HEK293 (cell line): ENCODE measurements around the gene HTR7.

Experiments
- CTCF ChIA-PET: fragments of 350-600 bp; formaldehyde crosslinking; extraction: SDS; loops from one replicate; lab custom pipeline; 2021; ENCODE audit warnings: antibody characterized with exemption; lab: Yijun Ruan, JAX
- POLR2A ChIA-PET: fragments of 300-600 bp; formaldehyde crosslinking; extraction: SDS; loops from one replicate; lab custom pipeline; 2020; ENCODE audit warnings: antibody characterized with exemption, inconsistent platforms; lab: Yijun Ruan, JAX
- H3K27ac ChIP-seq: fragments of 200-500 bp; sonication (Bioruptor generic); 2 replicates; pipeline ENCODE4 v1.5.1; 2014; ENCODE audit warnings: low read depth, low read length, control low read depth, inconsistent platforms; ENCODE audit errors: extremely low read depth
- H3K36me3 ChIP-seq, 2 experiments: fragments of 200-500 bp in 1 of 2; sonication (Bioruptor generic) in 1 of 2; 1 replicate in 1 of 2; 2 replicates in 1 of 2; pipeline ENCODE4 v1.5.1; 2014 to 2017; ENCODE audit warnings: inconsistent platforms in 2 of 2, low read length in 2 of 2; ENCODE audit not compliant: control insufficient read depth in 2 of 2, insufficient read depth in 1 of 2
- H3K4me1 ChIP-seq: fragments of 200-500 bp; sonication (Bioruptor generic); 2 replicates; pipeline ENCODE4 v1.5.1; 2014; ENCODE audit warnings: mild to moderate bottlenecking, low read length, inconsistent platforms; ENCODE audit not compliant: control insufficient read depth, insufficient read depth
- H3K4me3 ChIP-seq: 2 replicates; pipeline ENCODE4 v1.5.1; 2011; ENCODE audit warnings: low read depth, mild to moderate bottlenecking, control low read depth, low read length, moderate library complexity
- H3K9me3 ChIP-seq: fragments of 200-500 bp; sonication (Bioruptor generic); 2 replicates; pipeline ENCODE4 v1.5.1; 2014; ENCODE audit warnings: low read depth, low read length, inconsistent platforms; ENCODE audit not compliant: control insufficient read depth, insufficient read depth
- KLF8 ChIP-seq: fragments of 450-650 bp; formaldehyde crosslinking; IDR thresholded peaks from 2 replicates; pipeline ENCODE4 v1.5.1; 2016; ENCODE audit warnings: missing biosample characterization, missing genetic modification characterization
- REPIN1 ChIP-seq: fragments of 450-650 bp; formaldehyde crosslinking; IDR thresholded peaks from 2 replicates; pipeline ENCODE4 v1.5.1; 2017; ENCODE audit warnings: missing biosample characterization, missing genetic modification characterization, low read depth
- SCRT2 ChIP-seq: fragments of 450-650 bp; formaldehyde crosslinking; IDR thresholded peaks from 2 replicates; pipeline ENCODE4 v1.5.1; 2016; ENCODE audit warnings: missing biosample characterization, missing genetic modification characterization
- YY1 ChIP-seq: fragments of 450-650 bp; formaldehyde crosslinking; IDR thresholded peaks from 2 replicates; pipeline ENCODE4 v1.5.1; 2018; ENCODE audit warnings: missing biosample characterization, missing genetic modification characterization
- YY2 ChIP-seq: fragments of 450-650 bp; formaldehyde crosslinking; IDR thresholded peaks from 2 replicates; pipeline ENCODE4 v1.5.1; 2016; ENCODE audit warnings: missing biosample characterization, missing genetic modification characterization
- ZBTB17 ChIP-seq: fragments of 450-650 bp; formaldehyde crosslinking; IDR thresholded peaks from 2 replicates; pipeline ENCODE4 v1.5.1; 2016; ENCODE audit warnings: missing biosample characterization, missing genetic modification characterization
- ZBTB7A ChIP-seq: fragments of 450-650 bp; formaldehyde crosslinking; IDR thresholded peaks from 2 replicates; pipeline ENCODE4 v1.5.1; 2016; ENCODE audit warnings: low read depth, missing biosample characterization, missing genetic modification characterization
- ZNF121 ChIP-seq: fragments of 450-650 bp; formaldehyde crosslinking; IDR thresholded peaks from 2 replicates; pipeline ENCODE4 v1.5.1; 2016; ENCODE audit warnings: missing biosample characterization, missing genetic modification characterization
- ZNF133 ChIP-seq: fragments of 450-650 bp; formaldehyde crosslinking; IDR thresholded peaks from 2 replicates; pipeline ENCODE4 v1.5.1; 2016; ENCODE audit warnings: missing biosample characterization, missing genetic modification characterization
- ZNF140 ChIP-seq: fragments of 450-650 bp; formaldehyde crosslinking; IDR thresholded peaks from 2 replicates; pipeline ENCODE4 v1.5.1; 2016; ENCODE audit warnings: missing biosample characterization, missing genetic modification characterization
- ZNF157 ChIP-seq: fragments of 450-650 bp; formaldehyde crosslinking; IDR thresholded peaks from 2 replicates; pipeline ENCODE4 v1.5.1; 2016; ENCODE audit warnings: missing biosample characterization, missing genetic modification characterization
- ZNF214 ChIP-seq: fragments of 450-650 bp; formaldehyde crosslinking; IDR thresholded peaks from 2 replicates; pipeline ENCODE4 v1.5.1; 2017; ENCODE audit warnings: missing biosample characterization, mild to moderate bottlenecking, missing genetic modification characterization, borderline replicate concordance
- ZNF302 ChIP-seq: fragments of 450-650 bp; formaldehyde crosslinking; IDR thresholded peaks from 2 replicates; pipeline ENCODE4 v1.5.1; 2016; ENCODE audit warnings: missing biosample characterization, missing genetic modification characterization, low read depth
- ZNF37A ChIP-seq: fragments of 450-650 bp; IDR thresholded peaks from 2 replicates; pipeline ENCODE4 v1.5.1; 2018; ENCODE audit warnings: missing biosample characterization, missing genetic modification characterization
- ZNF529 ChIP-seq: fragments of 450-650 bp; formaldehyde crosslinking; IDR thresholded peaks from 2 replicates; pipeline ENCODE4 v1.5.1; 2017; ENCODE audit warnings: missing genetic modification characterization, missing biosample characterization; ENCODE audit not compliant: insufficient replicate concordance
- ZNF560 ChIP-seq: fragments of 450-650 bp; formaldehyde crosslinking; IDR thresholded peaks from 2 replicates; pipeline ENCODE4 v1.5.1; 2017; ENCODE audit warnings: missing biosample characterization, missing genetic modification characterization, borderline replicate concordance
- ZNF677 ChIP-seq: fragments of 450-650 bp; IDR thresholded peaks from 2 replicates; pipeline ENCODE4 v1.5.0; 2018; ENCODE audit warnings: missing biosample characterization, mild to moderate bottlenecking, missing genetic modification characterization, moderate library complexity
- ZNF76 ChIP-seq: fragments of 450-650 bp; formaldehyde crosslinking; IDR thresholded peaks from 2 replicates; pipeline ENCODE4; 2016; ENCODE audit warnings: low read depth, missing biosample characterization, missing genetic modification characterization, borderline replicate concordance
- ZNF776 ChIP-seq: fragments of 450-650 bp; formaldehyde crosslinking; IDR thresholded peaks from 2 replicates; pipeline ENCODE4 v1.5.0; 2017; ENCODE audit warnings: missing biosample characterization, missing genetic modification characterization, borderline replicate concordance
- TF ChIP-seq, protein P1 (sequence below): fragments of 450-650 bp; formaldehyde crosslinking; IDR thresholded peaks from 2 replicates; pipeline ENCODE4 v1.5.1; 2016; ENCODE audit warnings: missing biosample characterization, missing genetic modification characterization, low read depth
- TF ChIP-seq, protein P2 (sequence below): fragments of 450-650 bp; formaldehyde crosslinking; IDR thresholded peaks from 2 replicates; pipeline ENCODE4 v1.5.1; 2017; ENCODE audit warnings: missing biosample characterization, missing genetic modification characterization
- TF ChIP-seq, protein P3 (sequence below): fragments of 450-650 bp; formaldehyde crosslinking; IDR thresholded peaks from 2 replicates; pipeline ENCODE4 v1.5.1; 2016; ENCODE audit warnings: missing biosample characterization, missing genetic modification characterization

HTR7 gene

DNA sequence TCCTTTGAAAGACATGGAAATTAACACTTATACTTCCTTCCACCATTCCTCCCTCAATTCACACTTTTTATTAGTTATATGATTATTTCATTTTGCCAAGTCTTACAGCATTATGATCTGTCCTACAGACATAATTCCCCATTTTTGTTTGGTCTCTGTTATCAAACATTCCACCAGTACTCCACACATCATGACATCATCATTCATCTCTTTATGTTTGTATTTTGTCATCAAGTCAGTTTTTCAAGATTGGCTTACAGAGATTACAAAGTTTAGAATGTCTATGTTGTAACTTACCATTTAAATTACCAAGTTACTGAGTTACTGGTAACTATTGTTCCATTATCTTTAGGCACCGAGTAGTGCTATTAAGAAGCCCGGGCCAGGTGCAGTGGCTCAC is 150.2 kb downstream of the HTR7 start:
- no peaks in the 10 kb centered on the region for H3K9me3 ChIP-seq
- H3K4me1 ChIP-seq: no peaks in the 10 kb centered on the region
- ChIA-PET CTCF (no interaction called here), POLR2A (no interaction called here)
- no peak overlapping the region for H3K4me3 ChIP-seq
- no peak overlapping the region for H3K27ac ChIP-seq
- no peaks in the 10 kb centered on the region for H3K36me3 ChIP-seq
- TF ChIP-seq, protein P1, sequence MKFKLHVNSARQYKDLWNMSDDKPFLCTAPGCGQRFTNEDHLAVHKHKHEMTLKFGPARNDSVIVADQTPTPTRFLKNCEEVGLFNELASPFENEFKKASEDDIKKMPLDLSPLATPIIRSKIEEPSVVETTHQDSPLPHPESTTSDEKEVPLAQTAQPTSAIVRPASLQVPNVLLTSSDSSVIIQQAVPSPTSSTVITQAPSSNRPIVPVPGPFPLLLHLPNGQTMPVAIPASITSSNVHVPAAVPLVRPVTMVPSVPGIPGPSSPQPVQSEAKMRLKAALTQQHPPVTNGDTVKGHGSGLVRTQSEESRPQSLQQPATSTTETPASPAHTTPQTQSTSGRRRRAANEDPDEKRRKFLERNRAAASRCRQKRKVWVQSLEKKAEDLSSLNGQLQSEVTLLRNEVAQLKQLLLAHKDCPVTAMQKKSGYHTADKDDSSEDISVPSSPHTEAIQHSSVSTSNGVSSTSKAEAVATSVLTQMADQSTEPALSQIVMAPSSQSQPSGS (tag by site-specific recombination): peak; percentile 81
- no peak for TF ChIP-seq ZNF121 (tag by site-specific recombination)

DNA sequence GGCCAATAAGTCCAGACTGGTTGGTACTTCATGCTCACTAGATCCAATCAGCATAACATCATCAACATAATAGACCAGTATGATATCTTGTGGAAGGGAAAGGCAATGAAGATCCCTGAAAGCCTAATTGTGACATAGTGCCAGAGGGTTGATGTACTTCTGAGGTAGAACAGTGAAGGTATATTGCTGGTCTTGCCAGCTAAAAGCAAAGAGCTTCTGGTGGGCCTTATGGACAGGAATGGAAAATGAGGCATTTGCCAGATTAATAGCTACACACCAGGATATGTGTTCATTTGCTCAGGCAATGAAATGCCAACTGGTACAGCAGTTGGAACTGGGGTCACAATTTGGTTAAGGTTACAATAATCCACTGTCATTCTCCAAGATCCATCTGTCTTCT is 156.4 kb downstream of the HTR7 start:
- no peak for TF ChIP-seq KLF8
- no peak for TF ChIP-seq YY2 (tag by site-specific recombination)
- no peak for TF ChIP-seq ZNF677 (tag by site-specific recombination)
- TF ChIP-seq ZNF157: peak; percentile 93
- Histone ChIP-seq H3K4me1 (no peaks in the 10 kb centered on the region), H3K9me3 (no peaks in the 10 kb centered on the region), H3K36me3 (no peaks in the 10 kb centered on the region), H3K4me3 (no peak overlapping the region), H3K27ac (no peak overlapping the region)
- ChIA-PET POLR2A (no interaction called here), CTCF (interaction anchor here (0.6 kb wide), 1 partner anchor 1296 kb away, joined by 5 read pairs; no protein-coding TSS in a partner anchor)

DNA sequence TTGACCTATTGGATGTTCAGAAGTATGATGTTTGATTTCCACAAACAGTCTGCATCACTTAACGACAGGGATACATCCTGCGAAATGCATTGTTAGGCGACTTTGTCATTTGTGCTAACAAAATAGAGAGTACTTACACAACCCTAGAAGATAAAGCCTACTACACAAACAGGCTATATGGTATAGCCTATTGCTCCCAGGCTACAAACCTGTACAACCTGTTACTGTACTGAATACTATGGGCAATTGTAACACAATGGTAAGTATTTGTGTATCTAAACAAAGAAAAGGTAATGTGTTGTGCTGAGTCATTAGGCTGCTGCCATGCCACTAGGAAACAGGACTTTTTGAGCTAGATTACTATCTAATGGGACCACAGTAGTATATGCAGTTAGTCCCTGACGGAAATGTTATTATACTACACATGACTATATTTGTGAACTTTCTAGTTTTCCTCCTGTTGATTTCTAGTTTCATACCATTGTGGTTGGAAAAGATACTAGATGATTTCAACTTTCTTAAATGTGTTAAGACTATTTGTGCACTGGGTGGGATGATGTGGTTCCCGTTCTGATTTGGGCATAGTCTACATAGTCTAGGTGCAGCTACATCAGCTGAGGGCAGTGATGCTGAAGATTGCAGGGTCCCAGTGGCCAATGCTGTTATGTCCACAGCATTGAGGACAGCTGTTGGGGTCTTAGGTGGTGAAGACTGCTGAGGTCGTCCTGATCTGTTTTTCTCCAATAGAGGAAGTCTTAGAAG is 161.7 kb downstream of the HTR7 start:
- no peaks in the 10 kb centered on the region for H3K9me3 ChIP-seq
- H3K27ac ChIP-seq: no peak overlapping the region
- no peaks in the 10 kb centered on the region for H3K36me3 ChIP-seq
- CTCF ChIA-PET: interaction anchor here (0.7 kb wide), 1 partner anchor 92 kb away, joined by 3 read pairs; no protein-coding TSS in a partner anchor
- POLR2A ChIA-PET: no interaction called here
- H3K4me3 ChIP-seq: no peak overlapping the region
- no peaks in the 10 kb centered on the region for H3K4me1 ChIP-seq
- TF ChIP-seq ZNF133 (tag by site-specific recombination): no peak
- TF ChIP-seq REPIN1: no peak
- TF ChIP-seq, protein P2, sequence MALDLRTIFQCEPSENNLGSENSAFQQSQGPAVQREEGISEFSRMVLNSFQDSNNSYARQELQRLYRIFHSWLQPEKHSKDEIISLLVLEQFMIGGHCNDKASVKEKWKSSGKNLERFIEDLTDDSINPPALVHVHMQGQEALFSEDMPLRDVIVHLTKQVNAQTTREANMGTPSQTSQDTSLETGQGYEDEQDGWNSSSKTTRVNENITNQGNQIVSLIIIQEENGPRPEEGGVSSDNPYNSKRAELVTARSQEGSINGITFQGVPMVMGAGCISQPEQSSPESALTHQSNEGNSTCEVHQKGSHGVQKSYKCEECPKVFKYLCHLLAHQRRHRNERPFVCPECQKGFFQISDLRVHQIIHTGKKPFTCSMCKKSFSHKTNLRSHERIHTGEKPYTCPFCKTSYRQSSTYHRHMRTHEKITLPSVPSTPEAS (tag by site-specific recombination): no peak
- TF ChIP-seq, protein P3, sequence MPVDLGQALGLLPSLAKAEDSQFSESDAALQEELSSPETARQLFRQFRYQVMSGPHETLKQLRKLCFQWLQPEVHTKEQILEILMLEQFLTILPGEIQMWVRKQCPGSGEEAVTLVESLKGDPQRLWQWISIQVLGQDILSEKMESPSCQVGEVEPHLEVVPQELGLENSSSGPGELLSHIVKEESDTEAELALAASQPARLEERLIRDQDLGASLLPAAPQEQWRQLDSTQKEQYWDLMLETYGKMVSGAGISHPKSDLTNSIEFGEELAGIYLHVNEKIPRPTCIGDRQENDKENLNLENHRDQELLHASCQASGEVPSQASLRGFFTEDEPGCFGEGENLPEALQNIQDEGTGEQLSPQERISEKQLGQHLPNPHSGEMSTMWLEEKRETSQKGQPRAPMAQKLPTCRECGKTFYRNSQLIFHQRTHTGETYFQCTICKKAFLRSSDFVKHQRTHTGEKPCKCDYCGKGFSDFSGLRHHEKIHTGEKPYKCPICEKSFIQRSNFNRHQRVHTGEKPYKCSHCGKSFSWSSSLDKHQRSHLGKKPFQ (tag by site-specific recombination): no peak
- no peak for TF ChIP-seq YY1 (tag by site-specific recombination)
- no peak for TF ChIP-seq SCRT2 (tag by site-specific recombination)
- no peak for TF ChIP-seq ZNF76
- TF ChIP-seq ZNF560: no peak
- TF ChIP-seq ZNF302: no peak
- TF ChIP-seq ZNF140 (tag by site-specific recombination): no peak
- no peak for TF ChIP-seq ZNF214 (tag by site-specific recombination)
- TF ChIP-seq ZBTB7A (tag by site-specific recombination): no peak
- no peak for TF ChIP-seq ZNF37A
- no peak for TF ChIP-seq ZBTB17 (tag by site-specific recombination)
- no peak for TF ChIP-seq ZNF529 (tag by site-specific recombination)
- no peak for TF ChIP-seq ZNF776
